GM18498 (cell line): Measurements from ENCODE around the gene SHISAL2A.
A peak's percentile ranks its signal among the peaks of the same experiment; 100 is the strongest.

ENCODE experiments used
- ATAC-seq: cut with Tn5 transposase; IDR thresholded peaks from one replicate; pipeline ENCODE4 v1.9.1; 2021; ENCODE audit warnings: mild to moderate bottlenecking, moderate library complexity; ENCODE audit not compliant: unreplicated experiment

Gene SHISAL2A

DNA sequence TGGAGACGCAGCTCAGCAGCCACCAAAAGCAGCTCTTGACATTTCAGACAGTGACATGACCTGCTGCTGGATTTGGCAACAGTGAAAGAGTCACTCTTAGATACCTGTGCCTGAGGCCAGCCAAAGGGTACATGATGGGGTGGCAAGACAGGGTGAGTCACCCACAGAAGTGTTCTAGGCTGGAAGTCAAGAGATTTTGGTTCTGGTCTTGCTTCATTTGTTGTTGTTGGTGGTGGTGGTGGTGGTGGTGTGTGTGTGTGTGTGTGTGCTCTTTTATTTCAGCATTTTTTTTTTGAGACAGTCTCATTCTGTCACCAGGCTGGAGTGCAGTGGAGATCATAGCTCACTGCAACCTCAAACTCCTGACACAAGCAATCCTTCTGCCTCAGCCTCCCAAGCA, 25.8 kb downstream of the SHISAL2A start:
- ATAC-seq, result no peak

DNA sequence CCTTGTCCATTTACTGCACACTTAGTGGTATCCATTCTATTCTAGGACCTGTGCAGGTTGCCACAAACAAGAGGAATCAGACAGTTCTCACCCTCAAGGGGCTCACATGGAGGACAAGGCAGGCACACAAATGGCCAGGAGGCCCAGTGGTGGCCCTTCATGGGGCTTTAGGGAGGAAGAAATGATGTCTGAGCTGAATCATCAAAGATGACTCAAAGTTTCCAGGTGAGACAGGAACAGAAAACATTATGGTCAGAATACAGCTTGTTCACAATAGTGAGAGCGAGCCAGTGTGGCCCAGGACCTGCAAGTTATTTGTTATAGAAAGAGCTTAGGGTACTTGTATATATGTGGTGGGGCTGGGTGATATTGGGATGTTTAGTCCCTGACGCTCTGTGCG, 26.4 kb downstream of the SHISAL2A start:
- peak; percentile 60 for ATAC-seq

DNA sequence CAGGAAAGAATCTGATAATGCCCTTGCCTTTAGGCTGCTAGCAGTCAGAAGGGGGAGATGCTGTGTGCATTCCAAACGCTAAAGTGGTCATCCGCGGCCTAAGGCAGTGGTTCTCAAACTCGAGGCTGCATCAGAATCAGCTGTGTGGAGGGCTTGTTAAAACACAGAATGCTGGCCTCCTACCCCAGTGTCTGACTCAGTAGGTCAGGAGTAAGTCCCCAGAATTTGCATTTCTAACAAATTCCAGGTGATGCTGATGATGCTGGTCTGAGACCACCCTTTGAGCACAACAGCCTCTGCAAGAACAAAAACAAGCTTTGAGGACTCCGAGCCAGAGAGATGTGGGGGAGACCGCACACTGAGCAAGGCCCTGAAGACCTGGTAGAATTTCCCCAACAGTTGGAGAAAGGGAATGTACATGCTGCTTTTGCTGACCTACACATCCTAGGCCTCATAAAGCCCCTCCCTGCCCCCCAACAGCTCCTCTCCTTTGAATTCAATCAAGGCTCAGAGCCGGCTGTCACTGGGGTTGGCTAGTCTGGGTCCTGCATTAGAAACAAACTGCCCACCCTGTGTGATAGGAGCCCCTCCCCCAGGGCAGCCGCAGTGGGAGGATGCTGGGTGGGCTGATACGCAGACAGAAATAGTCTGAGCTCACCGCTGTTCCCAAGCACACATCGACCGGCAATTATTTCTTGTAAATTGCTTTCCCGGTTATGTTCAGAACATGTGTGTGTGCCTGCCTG, 27.1 kb downstream of the SHISAL2A start:
- peak; percentile 10 for ATAC-seq

DNA sequence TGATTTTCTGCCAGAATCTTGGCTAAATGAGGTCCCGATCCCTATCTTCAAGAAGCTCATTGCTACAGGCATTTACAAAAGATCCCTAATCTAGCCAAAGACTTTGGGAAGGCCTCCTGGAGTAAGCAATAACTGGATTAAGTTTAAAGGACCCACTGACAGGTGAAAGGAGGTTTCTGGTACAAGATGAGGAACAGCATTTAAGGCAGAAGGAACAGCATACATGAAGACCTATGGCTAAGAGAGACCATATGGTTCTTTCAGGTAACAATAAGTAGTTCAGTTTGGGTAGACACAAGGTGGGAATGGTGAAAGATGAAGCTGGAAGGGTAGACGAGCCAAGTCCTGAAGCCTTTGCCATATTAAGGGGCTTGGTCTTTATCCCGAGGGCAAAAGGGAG, 27.8 kb downstream of the SHISAL2A start:
- no peak for ATAC-seq

DNA sequence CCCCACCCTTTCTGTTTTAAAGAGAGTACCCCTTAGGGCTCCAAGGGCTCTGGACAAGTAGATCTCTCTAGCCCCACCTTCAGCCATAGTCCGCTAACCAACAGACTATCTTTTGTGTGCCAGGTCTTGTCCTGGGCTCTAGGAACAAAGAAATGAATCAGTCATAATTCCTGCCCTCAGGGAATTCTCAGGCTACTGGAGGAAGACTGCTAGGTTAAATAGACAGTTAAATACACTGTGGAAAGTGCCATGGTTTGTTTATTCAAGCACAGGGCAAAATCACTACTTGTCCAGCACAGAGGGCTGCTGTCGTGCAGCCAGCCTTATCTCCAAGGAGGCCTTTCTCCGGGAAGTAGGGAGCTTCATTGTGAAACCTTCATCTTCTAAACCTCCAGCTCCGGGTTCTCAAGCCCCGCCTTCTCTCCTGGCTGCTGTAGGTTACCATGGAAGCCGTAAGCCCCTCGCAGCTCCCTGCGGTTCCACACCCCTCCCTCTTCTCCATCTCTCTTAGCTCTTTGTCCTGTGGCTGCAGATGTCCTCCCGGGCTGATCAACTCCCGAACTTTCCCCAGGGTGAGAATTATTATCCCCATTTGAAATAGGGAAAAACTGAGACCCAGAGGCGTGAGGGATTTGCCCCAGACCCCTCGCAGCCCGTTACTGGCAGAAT, 29.8 kb downstream of the SHISAL2A start:
- ATAC-seq, result no peak

DNA sequence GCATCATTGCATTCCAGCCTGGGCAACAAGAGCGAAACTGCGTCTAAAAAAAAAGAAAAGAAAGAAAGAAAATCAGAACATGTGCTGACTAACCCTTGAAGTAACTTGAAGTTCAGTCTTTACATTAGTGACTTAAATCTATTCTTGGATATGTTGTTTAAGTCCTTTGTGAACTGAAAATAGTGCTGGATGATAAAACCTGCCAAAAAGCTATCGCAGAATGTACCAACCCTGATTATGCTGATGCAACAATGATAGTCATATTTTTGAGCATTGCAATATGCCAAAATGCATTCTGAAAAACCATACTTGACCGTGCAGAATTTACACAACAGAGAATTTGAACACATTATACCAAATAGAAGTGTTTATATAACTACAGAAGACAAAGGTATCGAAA, 30.7 kb downstream of the SHISAL2A start:
- no peak for ATAC-seq

DNA sequence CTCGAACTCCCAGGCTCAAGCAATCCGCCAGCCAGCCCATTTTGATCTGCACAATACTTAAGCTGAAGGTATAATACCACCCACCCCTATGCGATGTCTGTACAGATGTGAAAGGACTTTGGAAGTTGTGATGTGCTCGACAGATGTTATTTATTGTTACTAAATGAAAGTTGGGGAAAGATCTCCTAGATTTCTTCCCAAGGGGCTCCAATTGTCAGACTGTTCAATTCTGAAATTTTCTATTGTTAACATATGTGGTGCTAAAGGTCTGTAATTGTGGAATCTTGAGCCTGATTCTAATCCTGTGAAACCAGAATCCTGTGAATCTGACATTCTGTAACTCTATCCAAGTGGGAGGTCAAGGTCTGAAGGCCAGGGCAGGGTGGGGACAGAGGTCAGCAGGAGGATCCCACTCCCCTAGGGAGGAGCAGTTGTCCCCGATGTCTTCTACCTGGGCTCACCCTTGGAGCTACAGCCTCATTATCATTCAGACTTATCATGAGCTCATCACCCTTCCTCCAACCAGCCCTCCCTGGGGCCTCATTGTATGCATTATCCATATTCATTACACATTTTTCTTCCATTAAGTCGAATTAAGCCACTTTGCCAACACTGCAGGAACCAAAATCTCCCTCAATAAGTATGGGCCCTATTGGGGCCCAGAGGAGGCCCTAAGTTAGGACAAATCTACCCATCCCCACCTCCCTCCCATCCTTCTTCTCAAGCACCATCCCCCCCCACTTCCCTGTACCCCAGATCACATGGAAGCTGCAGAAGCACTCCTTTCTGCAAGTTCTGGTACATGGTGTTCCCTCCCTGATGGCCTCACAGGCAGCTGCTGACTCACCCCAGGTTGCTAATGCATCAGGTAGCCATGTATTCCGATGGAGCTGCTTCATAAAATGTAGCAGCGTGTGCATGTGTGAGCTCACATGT, 32.3 kb downstream of the SHISAL2A start:
- no peak for ATAC-seq

DNA sequence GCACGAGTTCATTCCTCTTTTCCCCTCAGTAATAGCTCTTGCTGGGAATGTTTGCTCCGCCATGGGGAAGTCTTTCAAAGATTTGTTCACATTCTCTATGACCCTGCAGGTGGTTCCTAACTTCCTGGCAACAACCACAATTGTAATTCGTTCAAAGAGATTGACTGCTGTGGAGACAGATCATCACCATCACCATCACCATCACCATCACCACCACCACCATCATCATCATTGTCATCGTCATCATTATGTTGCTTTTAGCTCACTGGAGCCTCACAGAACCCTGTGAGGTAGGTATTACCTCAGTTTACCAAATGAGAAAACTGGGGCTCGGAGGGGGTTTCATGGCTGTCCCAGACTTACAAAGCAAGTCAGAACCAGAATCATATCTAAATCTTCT, 34.3 kb downstream of the SHISAL2A start:
- ATAC-seq, result no peak

DNA sequence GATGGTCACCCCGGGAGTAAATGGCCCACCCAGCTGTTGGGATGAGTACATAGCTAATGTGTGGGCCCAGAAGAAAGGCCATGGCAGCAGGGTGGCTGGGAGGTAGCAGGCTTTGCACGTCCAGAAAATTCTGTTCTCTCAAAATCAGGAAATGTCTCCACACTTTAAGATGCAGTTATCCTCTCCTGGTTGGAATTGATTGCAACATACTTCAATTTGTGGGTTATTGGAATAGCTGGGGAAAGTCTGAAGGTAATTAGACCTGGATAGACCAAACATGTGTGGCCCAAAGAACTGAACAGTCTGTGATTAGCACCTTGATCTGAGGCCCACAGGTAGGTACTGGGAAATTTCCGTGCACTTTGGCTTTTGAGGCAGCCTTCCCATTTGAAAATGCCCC, 35.0 kb downstream of the SHISAL2A start:
- no peak for ATAC-seq

DNA sequence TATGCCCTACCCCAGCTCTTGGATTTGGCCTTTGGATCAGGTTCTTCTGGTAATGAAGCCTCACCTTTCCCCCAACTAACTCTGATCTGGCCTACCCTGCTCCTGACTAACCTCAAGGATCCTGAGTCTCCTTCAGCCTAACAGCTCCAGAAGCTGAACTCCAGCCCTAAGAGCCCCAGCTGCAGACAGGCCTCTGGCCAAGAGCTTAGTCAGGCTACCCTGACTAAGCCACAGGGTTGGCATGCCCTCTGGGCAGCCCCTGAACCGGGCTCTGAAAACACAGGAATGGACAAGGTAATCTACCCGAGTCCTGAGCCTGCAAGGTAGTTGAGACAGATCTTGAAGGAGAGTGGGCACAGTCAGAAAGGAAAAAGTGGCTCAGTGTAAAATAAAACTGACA, 35.7 kb downstream of the SHISAL2A start:
- ATAC-seq, result no peak

DNA sequence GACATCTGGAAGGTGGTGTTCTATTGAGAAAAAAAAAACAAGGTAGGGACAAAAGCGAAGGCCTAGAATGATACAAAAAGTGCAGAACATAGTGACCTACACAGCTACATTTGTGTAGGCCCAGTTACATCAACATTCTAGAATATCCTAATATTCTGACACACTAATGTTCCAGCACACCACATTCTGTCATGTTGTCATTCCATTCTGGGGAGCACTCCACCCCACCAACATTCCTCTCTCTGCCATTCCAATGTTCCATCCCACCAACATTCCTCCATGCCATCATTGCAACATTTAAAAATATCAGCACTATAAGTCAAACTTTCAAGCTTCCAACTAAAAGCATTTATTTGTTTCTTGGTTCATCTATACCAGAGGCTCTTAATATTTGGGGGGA, 36.7 kb downstream of the SHISAL2A start:
- ATAC-seq, result no peak

DNA sequence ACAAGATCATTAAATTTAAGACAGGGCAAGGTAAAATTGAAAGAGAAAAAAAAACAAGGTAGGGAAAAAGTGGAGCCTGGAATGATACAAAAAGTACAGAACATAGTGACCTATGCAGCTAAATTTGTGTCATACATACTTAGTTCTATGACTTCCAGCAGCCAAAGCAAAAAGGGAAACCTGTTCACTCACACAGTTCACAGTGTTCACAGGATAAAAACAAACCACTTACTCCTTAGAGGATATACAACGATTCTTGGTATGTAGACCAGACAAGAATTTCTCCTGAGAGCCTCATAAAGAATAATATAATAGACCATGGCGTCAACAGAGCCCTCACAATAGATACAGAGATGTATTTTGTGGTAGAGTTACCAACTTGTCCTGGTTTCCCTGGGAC, 37.6 kb downstream of the SHISAL2A start:
- ATAC-seq, result no peak

DNA sequence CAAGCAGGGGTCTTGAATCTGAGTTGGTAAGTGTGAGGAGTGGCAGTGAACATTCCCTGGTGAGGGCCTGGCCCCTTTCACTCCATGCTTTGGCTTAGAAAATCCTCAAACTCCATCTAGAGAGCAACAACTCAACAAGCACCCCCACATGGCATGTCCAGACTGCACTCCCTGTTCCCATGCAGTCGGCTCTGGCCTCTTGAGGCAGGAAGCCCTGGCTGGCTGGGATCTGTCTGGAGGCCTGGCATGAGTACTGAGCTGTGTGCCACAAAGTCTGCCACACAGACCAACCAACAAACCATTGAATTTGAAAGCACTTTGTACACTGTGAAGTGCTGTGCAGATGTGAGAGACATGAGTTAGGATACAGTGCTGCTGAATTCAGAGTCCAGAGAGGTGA, 40.0 kb downstream of the SHISAL2A start:
- ATAC-seq, result no peak

DNA sequence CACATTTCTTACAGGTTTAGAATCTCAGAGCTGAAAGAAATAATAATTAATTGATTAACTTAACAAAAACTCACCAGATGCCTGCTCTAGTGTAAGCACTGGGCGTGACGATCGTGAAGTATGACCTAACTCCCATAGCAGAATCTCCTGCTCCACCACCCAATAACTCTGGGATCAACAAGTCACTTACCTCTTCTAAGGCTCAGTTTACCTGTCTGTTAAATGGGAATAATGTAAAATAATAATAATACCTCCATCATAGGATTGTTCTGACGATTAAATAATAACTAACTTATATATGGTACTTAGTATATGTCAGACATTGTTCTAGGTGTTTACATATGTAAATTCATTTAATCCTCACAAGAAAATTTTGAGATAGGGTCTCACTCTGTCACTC, 40.5 kb downstream of the SHISAL2A start:
- ATAC-seq, result no peak

DNA sequence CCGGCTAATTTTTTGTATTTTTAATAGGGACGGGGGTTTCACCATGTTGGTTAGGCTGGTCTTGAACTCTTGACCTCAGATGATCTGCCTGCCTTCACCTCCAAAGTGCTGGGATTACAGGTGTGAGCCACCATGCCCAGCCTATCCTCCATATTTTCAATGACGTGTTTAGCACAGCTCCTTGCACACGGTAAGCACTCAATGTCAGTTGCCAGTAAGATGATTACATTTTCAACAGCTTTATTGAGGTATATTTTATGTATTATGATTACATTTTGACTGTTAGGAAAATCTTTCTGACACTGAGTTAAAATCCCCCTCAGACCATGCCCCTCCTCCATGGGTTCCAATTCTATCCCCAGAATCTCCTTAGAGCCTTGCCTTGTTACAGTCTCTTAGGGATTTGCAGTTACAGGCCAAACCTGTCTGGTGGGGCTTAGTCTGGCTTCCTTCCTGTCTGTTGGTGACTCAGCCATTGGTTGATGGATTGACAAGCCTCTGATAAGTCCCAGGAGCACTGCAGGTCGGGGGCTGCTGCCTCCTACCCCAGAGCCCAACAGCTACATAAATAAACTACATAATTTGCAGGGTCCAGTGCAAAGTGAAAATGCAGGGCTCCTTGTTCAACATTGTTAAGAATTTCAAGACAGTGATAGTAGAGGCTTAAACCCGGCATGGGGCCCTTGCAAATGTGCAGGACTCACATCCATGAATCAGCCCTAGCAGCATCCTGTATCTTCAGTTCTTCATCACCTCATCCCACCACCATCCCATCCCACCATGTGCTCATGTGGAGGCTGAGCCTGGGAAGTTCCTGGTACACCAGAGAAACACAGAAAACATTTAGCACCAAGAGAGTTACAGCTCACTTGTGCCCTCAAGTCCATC, 41.8 kb downstream of the SHISAL2A start:
- ATAC-seq, result no peak

DNA sequence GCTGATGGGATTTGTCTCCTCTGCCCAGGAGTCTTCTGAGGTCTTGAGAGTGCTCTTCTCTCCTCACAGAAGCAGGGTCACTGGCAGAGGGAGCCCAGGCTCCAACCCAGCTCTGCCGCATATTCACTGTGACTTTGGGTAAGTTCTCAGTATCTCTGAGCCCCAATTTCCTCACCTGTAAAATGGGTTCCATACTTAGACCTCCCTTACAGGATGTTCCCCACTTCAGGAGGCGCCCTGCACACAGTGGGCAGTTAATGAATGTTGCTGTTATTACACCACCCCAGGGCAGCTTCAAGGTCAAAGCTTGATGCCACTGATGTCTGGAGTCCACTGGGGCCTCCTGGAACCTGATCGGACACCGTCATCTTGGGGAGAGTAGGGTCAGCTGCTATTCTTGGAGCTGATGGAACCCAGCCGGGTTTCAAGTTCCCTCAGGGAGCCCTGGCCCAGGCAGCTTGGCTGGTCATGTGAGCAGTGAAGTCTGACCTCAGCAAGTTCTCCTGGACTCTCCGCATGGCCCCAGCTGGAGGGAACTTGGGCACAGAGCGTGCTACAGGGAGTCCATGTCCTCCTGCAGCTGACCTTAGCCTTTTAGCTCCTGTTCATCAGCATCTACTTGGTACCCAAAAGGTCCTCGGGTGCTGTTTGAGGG, 43.4 kb downstream of the SHISAL2A start:
- ATAC-seq, result no peak

DNA sequence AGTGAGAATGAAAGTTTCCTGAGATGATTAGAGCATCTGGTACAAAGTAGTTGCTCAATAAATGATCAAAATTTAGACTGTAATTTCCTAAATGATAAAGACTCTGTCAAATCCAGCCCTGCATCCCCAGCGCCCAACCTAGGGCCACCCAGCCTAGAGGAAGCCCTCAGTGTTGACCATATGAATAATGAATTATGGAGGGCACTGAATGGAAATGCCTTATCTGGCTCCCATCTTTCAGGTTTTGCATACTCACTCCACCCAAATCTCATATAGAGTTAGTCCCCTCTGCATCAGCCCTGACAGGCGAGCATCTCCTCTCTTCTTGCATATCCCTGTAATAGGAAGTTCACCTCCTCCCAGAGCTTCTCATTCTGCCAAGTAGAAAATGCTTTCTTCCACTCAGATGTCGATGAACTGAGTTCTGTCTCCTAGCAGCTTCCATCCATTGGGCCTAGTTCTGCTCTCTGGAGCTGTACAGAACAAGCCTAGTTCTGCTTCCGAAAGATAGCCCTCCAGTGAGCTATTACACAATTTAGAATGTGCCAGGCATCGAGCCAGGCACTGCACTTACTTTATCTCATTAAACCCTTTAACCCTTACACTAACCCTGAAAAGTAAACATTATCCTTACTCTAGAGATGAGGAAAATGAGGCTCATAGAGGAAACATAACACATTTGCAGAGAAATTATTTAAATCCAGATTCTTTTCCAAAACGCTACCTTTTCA, 44.3 kb downstream of the SHISAL2A start:
- ATAC-seq, result no peak

DNA sequence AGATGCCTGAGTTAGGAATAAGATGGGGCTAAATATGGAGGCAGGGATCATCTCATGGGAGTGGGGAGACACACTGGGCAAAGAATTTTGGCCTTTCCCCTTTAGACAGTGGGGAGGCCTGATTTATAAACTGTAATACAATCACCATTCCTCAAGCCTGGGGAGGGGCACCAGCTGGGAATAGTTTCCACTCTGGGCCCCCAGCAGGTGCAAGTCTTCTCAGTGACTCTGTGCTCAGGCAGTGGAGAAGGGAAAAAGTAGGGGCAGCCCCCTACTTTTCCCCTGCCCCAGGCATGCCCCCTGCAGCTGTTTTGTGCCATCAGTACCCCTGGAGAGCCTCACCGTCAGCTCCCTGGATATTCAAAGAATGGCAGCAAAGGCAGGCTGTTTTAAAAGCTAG, 46.1 kb downstream of the SHISAL2A start:
- no peak for ATAC-seq

DNA sequence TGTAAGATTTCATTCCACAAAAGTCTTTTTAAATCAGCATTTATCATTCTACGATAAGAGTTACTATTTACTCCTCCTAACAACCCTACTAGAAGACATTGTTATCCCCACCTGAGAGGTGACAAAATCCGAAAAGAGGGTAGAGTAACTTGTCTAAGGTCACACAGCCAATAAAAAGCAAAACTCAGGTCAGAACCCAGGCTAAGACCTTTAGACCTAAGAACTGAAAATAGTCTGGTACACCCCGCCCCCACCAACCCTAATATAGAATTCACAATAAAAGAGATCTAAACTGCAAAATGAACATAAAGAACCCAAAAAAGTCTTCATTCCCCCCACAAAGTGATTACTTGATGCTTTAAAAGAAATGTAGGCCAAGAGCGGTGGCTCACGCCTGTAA, 46.5 kb downstream of the SHISAL2A start:
- no peak for ATAC-seq

DNA sequence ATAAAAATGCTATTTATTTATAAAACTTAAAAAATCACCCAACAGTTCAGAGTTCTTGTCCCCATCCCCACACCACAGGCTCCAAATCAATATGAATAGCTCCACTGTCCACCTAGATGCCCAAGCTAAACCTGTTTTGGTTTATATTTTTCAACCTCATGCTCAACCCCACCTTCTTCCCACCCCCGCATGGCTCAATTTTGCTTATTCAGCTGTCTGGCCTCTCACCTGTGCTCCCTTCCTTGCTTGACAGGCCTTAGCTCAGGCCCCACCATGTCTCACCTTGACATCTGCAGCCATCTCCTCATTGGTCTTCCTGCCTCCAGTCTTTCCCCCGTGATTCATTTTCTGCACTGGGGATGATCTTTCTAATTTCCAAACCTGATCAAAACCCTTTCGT, 47.4 kb downstream of the SHISAL2A start:
- ATAC-seq, result no peak
